Endothelial cell of umbilical vein (primary cell): ENCODE results near the gene CCL8. TPM values are rescaled to one million over a fixed set of nuclear protein-coding genes. Genes with fewer than 3 reads are reported as not detected.

Source experiments
- BruUV-seq: library from RNA; stranded (reverse); fragments of 400-500 nt; replicated peaks from 2 replicates; lab custom pipeline; 2021; lab: Mats Ljungman, UMichigan
- CTCF ChIA-PET: fragments of 300-600, 350-600 bp; sonication (Branson Sonifier 250); formaldehyde crosslinking; loops from one replicate; lab custom pipeline; 2021; ENCODE audit warnings: antibody characterized with exemption, inconsistent platforms; lab: Charles Lee
- POLR2A ChIA-PET: fragments of 300-600, 350-600 bp; sonication (Branson Sonifier 250); formaldehyde crosslinking; loops from one replicate; lab custom pipeline; 2021; ENCODE audit warnings: antibody characterized with exemption, inconsistent platforms; lab: Charles Lee
- DNase-seq: peaks from one replicate; pipeline ENCODE4 v3.0.0-alpha.2; 2011; ENCODE audit warnings: low read depth, low spot score
- FAIRE-seq: peaks from 2 replicates; lab custom pipeline; 2011; peaks lifted over from hg19 to GRCh38; lab: Jason Lieb, UNC
- H2AFZ ChIP-seq: 2 replicates; pipeline ENCODE4 v1.6.0; 2012; ENCODE audit warnings: low read depth, low read length, control low read depth, inconsistent platforms
- H3K27ac ChIP-seq: 2 replicates; pipeline ENCODE4 v1.5.1; 2011; ENCODE audit warnings: low read depth, mild to moderate bottlenecking, control low read depth, low read length, moderate library complexity; ENCODE audit not compliant: insufficient read depth
- H3K27me3 ChIP-seq, 2 experiments: 2 replicates each; pipeline versions ENCODE4 v1.6.0 to v1.6.1; 2011; ENCODE audit warnings: low read length in 2 of 2, mixed read lengths in 1 of 2; ENCODE audit not compliant: control insufficient read depth in 2 of 2, insufficient read depth in 2 of 2
- H3K36me3 ChIP-seq, 2 experiments: 2 replicates in 1 of 2; 3 replicates in 1 of 2; pipeline ENCODE4 v1.5.1; 2011; ENCODE audit warnings: low read length in 2 of 2, mild to moderate bottlenecking in 1 of 2, moderate library complexity in 1 of 2; ENCODE audit not compliant: control insufficient read depth in 2 of 2, insufficient read depth in 2 of 2; ENCODE audit errors: extremely low read depth in 1 of 2
- H3K4me1 ChIP-seq: 3 replicates; pipeline ENCODE4 v1.5.1; 2011; ENCODE audit warnings: mild to moderate bottlenecking, low read length; ENCODE audit not compliant: control insufficient read depth, insufficient read depth; ENCODE audit errors: extremely low read depth
- H3K4me2 ChIP-seq: 2 replicates; pipeline ENCODE4 v1.6.1; 2011; ENCODE audit warnings: low read length, control low read depth, mixed read lengths; ENCODE audit not compliant: insufficient read depth
- H3K4me3 ChIP-seq, 3 experiments: fragments of 200-600 bp in 1 of 3; sonication (generic), shearing (Covaris generic) in 1 of 3; replicated peaks in 1 of 3; 2 replicates each; pipeline ENCODE4 v1.5.1; 2011 to 2016; ENCODE audit warnings: control low read depth in 3 of 3, low read length in 3 of 3, mild to moderate bottlenecking in 2 of 3, inconsistent platforms in 1 of 3, low read depth in 1 of 3, moderate library complexity in 1 of 3; ENCODE audit not compliant: insufficient read depth in 1 of 3
- H3K79me2 ChIP-seq: 2 replicates; pipeline ENCODE4 v1.6.0; 2012; ENCODE audit warnings: low read length, inconsistent platforms; ENCODE audit not compliant: control insufficient read depth, insufficient read depth
- H3K9ac ChIP-seq: replicated peaks from 2 replicates; pipeline ENCODE3; 2011; ENCODE audit warnings: low read length, control low read depth; ENCODE audit not compliant: insufficient read depth; ENCODE audit errors: extremely low read depth
- H3K9me1 ChIP-seq: replicated peaks from 3 replicates; pipeline ENCODE4 v1.6.0; 2011; ENCODE audit warnings: mild to moderate bottlenecking, low read length; ENCODE audit not compliant: control insufficient read depth, insufficient read depth; ENCODE audit errors: extremely low read depth
- H3K9me3 ChIP-seq: replicated peaks from 2 replicates; pipeline ENCODE4 v1.5.1; 2012; ENCODE audit warnings: low read length, inconsistent platforms; ENCODE audit not compliant: control insufficient read depth, insufficient read depth
- H4K20me1 ChIP-seq: replicated peaks from 2 replicates; pipeline ENCODE3; 2011; ENCODE audit warnings: mild to moderate bottlenecking, low read length; ENCODE audit not compliant: control insufficient read depth, insufficient read depth; ENCODE audit errors: extremely low read depth
- CTCF ChIP-seq, 2 donors: IDR thresholded peaks; 1 replicate in 1 of 2; 2 replicates in 1 of 2; pipeline ENCODE4 v1.5.1; 2011; ENCODE audit warnings: low read length in 2 of 2, mild to moderate bottlenecking in 2 of 2, moderate library complexity in 2 of 2, control low read depth in 1 of 2, inconsistent platforms in 1 of 2, low read depth in 1 of 2; ENCODE audit not compliant: insufficient read depth in 1 of 2; ENCODE audit errors: extremely low read depth in 1 of 2
- EZH2 ChIP-seq: IDR thresholded peaks from 2 replicates; pipeline ENCODE4 v1.6.1; 2012; ENCODE audit warnings: borderline replicate concordance, low read depth, mild to moderate bottlenecking, moderate library complexity, low read length, inconsistent platforms; ENCODE audit not compliant: severe bottlenecking
- FOS ChIP-seq: IDR thresholded peaks from 2 replicates; pipeline ENCODE4 v1.6.1; 2011; ENCODE audit warnings: mild to moderate bottlenecking, low read length, moderate library complexity, borderline replicate concordance; ENCODE audit not compliant: insufficient read depth
- JUN ChIP-seq: IDR thresholded peaks from 2 replicates; pipeline ENCODE4 v1.6.1; 2011; ENCODE audit warnings: borderline replicate concordance, low read depth; ENCODE audit not compliant: insufficient read length, insufficient read depth
- MAX ChIP-seq: IDR thresholded peaks from 2 replicates; pipeline ENCODE4 v1.6.1; 2011; ENCODE audit not compliant: insufficient read depth, insufficient read length
- dilution Hi-C: fragments of 300-500 bp; cut with MboI; formaldehyde crosslinking; loops from one replicate; pipeline ENCODE4 v1.15.0; 2019; ENCODE audit warnings: low sequenced_read_pairs; ENCODE audit not compliant: extremely low pct_ligation_motif_present
- intact Hi-C: fragments of 100-400 bp; cut with micrococcal nuclease; formaldehyde crosslinking; loops from one replicate; pipeline ENCODE4 v1.10.0; 2022
- polyA plus RNA-seq, 4 experiments: library from polyadenylated mRNA; depleted of rRNA in 3 of 4; stranded (reverse) in 3 of 4; unstranded in 1 of 4; fragments of >200 nt; gene quantifications; 2 replicates each; pipeline versions ENCODE4 v1.2.1 to v1.2.3, GENCODE V29; 2011 to 2012; ENCODE audit warnings: missing spikeins in 1 of 4
- total RNA-seq: library from RNA; stranded (reverse); gene quantifications from 2 replicates; pipeline ENCODE4 v1.2.3, GENCODE V29; 2021

The CCL8 gene
- total and polyA plus RNA-seq, 2 donors (not counting 3 experiments of a cell fraction or from before 2014, with no cell fraction given), result not detected

- Histone ChIP-seq H3K9me3 (no peaks in the 10 kb centered on the region), H2AFZ (no peak overlapping the region), H3K9ac (no peak overlapping the region), H3K4me2 (no peak overlapping the region), H3K27ac (no peak overlapping the region), H3K27me3 (peaks cover 0 to 2% of the 10 kb centered on the region in 2 experiments), H3K4me1 (peaks cover 2% of the 10 kb centered on the region), H3K36me3 (no peaks in the 10 kb centered on the region), H3K9me1 (no peaks in the 10 kb centered on the region), H4K20me1 (no peaks in the 10 kb centered on the region), H3K4me3 (no peak overlapping the region), H3K79me2 (no peaks in the 10 kb centered on the region)
- no peak for FAIRE-seq
- CTCF ChIA-PET, result interaction anchor here (0.6 to 13.6 kb wide), 67 partner anchors 10 to 1363 kb away, joined by 3 to 561 read pairs (median 7); partner anchors contain the start of genes CCL2 and CCL7
- no peak for DNase-seq
- intact Hi-C loops (loop anchor here (1.0 kb wide), 6 partner anchors 54 to 581 kb away; no protein-coding TSS in a partner anchor), dilution Hi-C loops (no loop called here)
- BruUV-seq, result no TSS peak
- POLR2A ChIA-PET, result interaction anchor here (0.9 to 1.3 kb wide), 4 partner anchors 125 to 178 kb away, joined by 3 to 9 read pairs (median 4); no protein-coding TSS in a partner anchor
- no peak for TF ChIP-seq EZH2
- no peak for TF ChIP-seq JUN
Measured at GRCh38 chr17:34360601-34361270, 41.5 kb downstream of the CCL8 start.

- H3K27ac ChIP-seq, result no peak overlapping the region
- DNase-seq, result peak; percentile 93
Measured at GRCh38 chr17:34361478-34362061, 42.3 kb downstream of the CCL8 start.

More at GRCh38 chr17:34361478-34362061, 42.3 kb downstream of the CCL8 start:
- TF ChIP-seq FOS (no peak), MAX (no peak), CTCF (IDR thresholded peaks at IDR 0.05; ENCODE audit: extremely low read depth in 1 of 2, insufficient read depth in 1 of 2, low read depth in 1 of 2, low read length in 2 of 2) (peak; percentile 99 to 100)
- no peak overlapping the region for H3K9ac ChIP-seq
- H3K4me1 ChIP-seq, result peaks cover 7% of the 10 kb centered on the region
- intact Hi-C loops (loop anchor here (1.0 kb wide), 6 partner anchors 55 to 582 kb away; no protein-coding TSS in a partner anchor), dilution Hi-C loops (no loop called here)
- no peaks in the 10 kb centered on the region for H3K36me3 ChIP-seq
- peaks cover 0 to 2% of the 10 kb centered on the region in 2 experiments for H3K27me3 ChIP-seq
- H3K9me3 ChIP-seq, result no peaks in the 10 kb centered on the region
- H4K20me1 ChIP-seq, result no peaks in the 10 kb centered on the region
- no peak overlapping the region for H2AFZ ChIP-seq
- CTCF ChIA-PET, result interaction anchor here (0.6 to 13.6 kb wide), 73 partner anchors 10 to 1363 kb away, joined by 3 to 561 read pairs (median 7); partner anchors contain the start of genes CCL2 and CCL7
- peak; percentile 96 for FAIRE-seq
- POLR2A ChIA-PET, result interaction anchor here (0.9 to 1.3 kb wide), 3 partner anchors 126 to 179 kb away, joined by 3 to 9 read pairs (median 4); no protein-coding TSS in a partner anchor
- no peaks in the 10 kb centered on the region for H3K79me2 ChIP-seq
- BruUV-seq, result no TSS peak
- H3K9me1 ChIP-seq, result no peaks in the 10 kb centered on the region
- no peak overlapping the region for H3K4me2 ChIP-seq
- no peak overlapping the region for H3K4me3 ChIP-seq
